Measurements from ENCODE around the gene RIPPLY2. TPM values are rescaled to one million over a fixed set of nuclear protein-coding genes. Genes with fewer than 3 reads are reported as not detected.

The RIPPLY2 gene
- total and polyA plus RNA-seq, 9 of the 15 experiments (the other 6 are each of a cell fraction or from before 2014, with no cell fraction given): not detected

GRCh38 chr6:83827050-83827449, 26.1 kb upstream of the RIPPLY2 start (continued):
- TF ChIP-seq CTCFL (IDR thresholded peaks at IDR 0.05; ENCODE audit: borderline replicate concordance, insufficient read depth, low read depth, low read length, poor library complexity, severe bottlenecking): no peak

- Histone ChIP-seq H3K9me3 (replicated peaks; ENCODE audit: control insufficient read depth, insufficient read depth, low read depth, low read length) (no peaks in the 10 kb centered on the region), H2AFZ (ENCODE audit: low read depth, low read length) (no peak overlapping the region), H4K20me1 (replicated peaks; ENCODE audit: control insufficient read depth, insufficient read depth, low read length) (no peaks in the 10 kb centered on the region), H3K4me2 (ENCODE audit: insufficient read depth, low read length) (no peak overlapping the region), H3K4me1 (replicated peaks in 1 of 2; ENCODE audit: control insufficient read depth in 2 of 2, insufficient read depth in 2 of 2, low read length in 2 of 2) (no peaks in the 10 kb centered on the region), H3K36me3 (ENCODE audit: control insufficient read depth, insufficient read depth, low read length) (no peaks in the 10 kb centered on the region), H3K27me3 (ENCODE audit: control insufficient read depth in 2 of 2, insufficient read depth in 2 of 2, low read length in 2 of 2) (no peaks in the 10 kb centered on the region), H3K9me1 (ENCODE audit: control insufficient read depth, insufficient read depth, low read length) (no peaks in the 10 kb centered on the region), H3K9ac (ENCODE audit: insufficient read depth in 1 of 2, low read depth in 2 of 2, low read length in 2 of 2) (no peak overlapping the region), H3K4me3 (no peak overlapping the region), H3K27ac (ENCODE audit: extremely low read depth, low read depth, low read length) (no peak overlapping the region), H3K79me2 (ENCODE audit: control insufficient read depth, insufficient read depth, low read length) (no peaks in the 10 kb centered on the region)
- FAIRE-seq: no peak
- no peak for ATAC-seq
- no peak for DNase-seq (ENCODE audit: extremely low read depth in 1 of 4, low spot score in 3 of 4)
- BruUV-seq (replicated peaks): no TSS peak
- WGBS (ENCODE audit: insufficient coverage, low coverage, missing lambda C conversion rate): 1% methylated on average over 6 of the region's 6 CpGs
- intact Hi-C loops (cut with micrococcal nuclease) (no loop called here), in situ Hi-C loops (cut with MboI) (no loop called here)
- CTCF ChIA-PET (ENCODE audit: low intra/inter-chr PET ratio): no interaction called here
- POLR2A ChIA-PET: interaction anchor here (0.8 kb wide), 1 partner anchor 24 kb away, joined by 3 read pairs; no protein-coding TSS in a partner anchor
- TF ChIP-seq RNF219 (CRISPR knock-in tag; IDR thresholded peaks at IDR 0.05) (no peak), TEAD4 (IDR thresholded peaks at IDR 0.05; ENCODE audit: low read length) (no peak), TEAD4 (CRISPR knock-in tag; IDR thresholded peaks at IDR 0.05; ENCODE audit: borderline replicate concordance) (no peak), CREB3L1 (IDR thresholded peaks at IDR 0.05; ENCODE audit: borderline replicate concordance, low read depth) (no peak), USF1 (CRISPR knock-in tag; IDR thresholded peaks at IDR 0.05) (no peak), ZNF780A (CRISPR knock-in tag; IDR thresholded peaks at IDR 0.05) (no peak), SIN3B (IDR thresholded peaks at IDR 0.05; ENCODE audit: low read depth) (no peak), THRAP3 (IDR thresholded peaks at IDR 0.05; ENCODE audit: borderline replicate concordance) (no peak), FOXO4 (CRISPR knock-in tag; IDR thresholded peaks at IDR 0.05) (no peak), ARID3B (CRISPR knock-in tag; IDR thresholded peaks at IDR 0.05; ENCODE audit: borderline replicate concordance) (no peak)
These were observed 14.4 kb upstream of the RIPPLY2 start for GRCh38 chr6:83838727-83839126.
